Activated CD4-positive, alpha-beta T cell treated with anti-CD3 and anti-CD28 coated beads, Interleukin-10, Interleukin-2, amounts not matched to agents 100 ng/mL and 50 ng/mL, durations not matched to agents 16 hours and 8 hours (primary cell): ENCODE data around the gene DGKB.
"Not testable (repeated sequence)": the region's sequence is repeated elsewhere in the genome, so short reads cannot be mapped to it uniquely, and the experiment has no call there.

Experiments
- DNase-seq: peaks from one replicate; pipeline ENCODE4 v3.0.0-alpha.2; 2020

DGKB gene

GRCh38 chr7:14552060-14552459 lies 350.5 kb downstream of the DGKB start:
- DNase-seq = no peak

- no peak for DNase-seq
Measured at GRCh38 chr7:14551310-14551709, 351.2 kb downstream of the DGKB start.

GRCh38 chr7:14542624-14543023 lies 359.9 kb downstream of the DGKB start:
- no peak for DNase-seq

GRCh38 chr7:14521183-14521582 lies 381.4 kb downstream of the DGKB start:
- DNase-seq = no peak

GRCh38 chr7:14510268-14510667 lies 392.3 kb downstream of the DGKB start:
- DNase-seq = no peak

- DNase-seq = no peak
Measured at GRCh38 chr7:14507617-14508016, 394.9 kb downstream of the DGKB start.

GRCh38 chr7:14505906-14506305 lies 396.6 kb downstream of the DGKB start:
- no peak for DNase-seq

GRCh38 chr7:14504134-14504533 lies 398.4 kb downstream of the DGKB start:
- no peak for DNase-seq

GRCh38 chr7:14503623-14504022 lies 398.9 kb downstream of the DGKB start:
- DNase-seq = no peak

GRCh38 chr7:14501436-14501835 lies 401.1 kb downstream of the DGKB start:
- DNase-seq = no peak

- no peak for DNase-seq
Measured at GRCh38 chr7:14497390-14497789, 405.2 kb downstream of the DGKB start.

GRCh38 chr7:14495633-14496032 lies 406.9 kb downstream of the DGKB start:
- DNase-seq = no peak

- no peak for DNase-seq
Measured at GRCh38 chr7:14487701-14488395, 414.7 kb downstream of the DGKB start.

GRCh38 chr7:14483663-14484062 lies 418.9 kb downstream of the DGKB start:
- DNase-seq = no peak

GRCh38 chr7:14480281-14480680 lies 422.3 kb downstream of the DGKB start:
- no peak for DNase-seq

- DNase-seq = no peak
Measured at GRCh38 chr7:14478834-14479510, 423.6 kb downstream of the DGKB start.

GRCh38 chr7:14461716-14462115 lies 440.8 kb downstream of the DGKB start:
- DNase-seq = not testable (repeated sequence)

- DNase-seq = not testable (repeated sequence)
Measured at GRCh38 chr7:14458846-14459245, 443.7 kb downstream of the DGKB start.

GRCh38 chr7:14457568-14458453 lies 444.7 kb downstream of the DGKB start:
- peak; percentile 50 for DNase-seq

- DNase-seq = no peak
Measured at GRCh38 chr7:14449291-14449690, 453.3 kb downstream of the DGKB start.

- DNase-seq = no peak
Measured at GRCh38 chr7:14446829-14447228, 455.7 kb downstream of the DGKB start.

- no peak for DNase-seq
Measured at GRCh38 chr7:14446219-14446618, 456.3 kb downstream of the DGKB start.

- DNase-seq = no peak
Measured at GRCh38 chr7:14438366-14438765, 464.2 kb downstream of the DGKB start.

- DNase-seq = no peak
Measured at GRCh38 chr7:14436878-14437277, 465.7 kb downstream of the DGKB start.
